GM23338 (cell line): ENCODE measurements around the gene KCNIP1. TPM values are rescaled to one million over a fixed set of nuclear protein-coding genes. Genes with fewer than 3 reads are reported as not detected.

Experiments
- ATAC-seq: fragments of 200-7000 bp; cut with Tn5 transposase; 3 replicates; pipeline ENCODE4 v1.9.1; 2020
- DNase-seq: peaks from one replicate; pipeline ENCODE4 v3.0.0-alpha.2; 2015; ENCODE audit warnings: low spot score
- H2AFZ ChIP-seq: fragments of 200-600 bp; sonication (generic); 2 replicates; pipeline ENCODE4 v1.8.0; 2016; ENCODE audit warnings: antibody characterized with exemption, mild to moderate bottlenecking, moderate library complexity
- H3F3A ChIP-seq: fragments of 200-600 bp; sonication (generic); replicated peaks from 2 replicates; pipeline ENCODE4 v1.8.0; 2017; ENCODE audit warnings: antibody characterized with exemption, mixed run types, low read depth
- H3K27ac ChIP-seq: fragments of 200-600 bp; sonication (generic); 2 replicates; pipeline ENCODE4 v1.6.1; 2016; ENCODE audit warnings: low read depth
- H3K27me3 ChIP-seq: fragments of 200-600 bp; sonication (generic); 2 replicates; pipeline ENCODE4 v1.8.0; 2016; ENCODE audit warnings: mild to moderate bottlenecking, mixed run types, moderate library complexity; ENCODE audit not compliant: insufficient read depth
- H3K36me3 ChIP-seq: fragments of 200-600 bp; sonication (generic); 2 replicates; pipeline ENCODE4 v1.8.0; 2016; ENCODE audit warnings: mild to moderate bottlenecking; ENCODE audit not compliant: insufficient read depth
- H3K4me1 ChIP-seq: fragments of 200-600 bp; sonication (generic); 2 replicates; pipeline ENCODE4 v1.8.0; 2016; ENCODE audit warnings: mild to moderate bottlenecking, moderate library complexity; ENCODE audit not compliant: insufficient read depth
- H3K4me2 ChIP-seq: fragments of 200-600 bp; sonication (generic); 2 replicates; pipeline ENCODE4 v1.7.1; 2017; ENCODE audit warnings: mixed run types
- H3K4me3 ChIP-seq: fragments of 200-600 bp; sonication (generic); 2 replicates; pipeline ENCODE4 v1.6.1; 2016; ENCODE audit warnings: mixed run types
- H3K79me2 ChIP-seq: fragments of 200-600 bp; sonication (generic); replicated peaks from 2 replicates; pipeline ENCODE4 v1.8.0; 2017; ENCODE audit warnings: mild to moderate bottlenecking; ENCODE audit not compliant: insufficient read depth
- H3K9me2 ChIP-seq: fragments of 200-600 bp; sonication (generic); 2 replicates; pipeline ENCODE4 v1.8.0; 2017; ENCODE audit not compliant: insufficient read depth
- H4K20me1 ChIP-seq: fragments of 200-600 bp; sonication (generic); replicated peaks from 2 replicates; pipeline ENCODE4 v1.8.0; 2017; ENCODE audit warnings: mild to moderate bottlenecking; ENCODE audit not compliant: insufficient read depth
- H3K27ac Mint-ChIP-seq: 2 replicates; pipeline ENCODE4 v1.8.0; 2020; ENCODE audit warnings: inconsistent platforms, mild to moderate bottlenecking, moderate library complexity, mixed read lengths
- H3K27me3 Mint-ChIP-seq: 3 replicates; pipeline ENCODE4 v1.8.0; 2022; ENCODE audit warnings: low read depth, mild to moderate bottlenecking, moderate library complexity, mixed read lengths, inconsistent platforms; ENCODE audit not compliant: insufficient read depth, poor library complexity
- H3K36me3 Mint-ChIP-seq: 3 replicates; pipeline ENCODE4 v1.8.0; 2021; ENCODE audit warnings: low read depth, mild to moderate bottlenecking, inconsistent platforms, moderate library complexity, mixed read lengths
- H3K4me1 Mint-ChIP-seq: 3 replicates; pipeline ENCODE4 v1.8.0; 2020; ENCODE audit warnings: mild to moderate bottlenecking, inconsistent platforms, mixed read lengths
- H3K4me3 Mint-ChIP-seq: 3 replicates; pipeline ENCODE4 v1.8.0; 2021; ENCODE audit warnings: moderate library complexity, mild to moderate bottlenecking, inconsistent platforms, mixed read lengths
- H3K9me3 Mint-ChIP-seq: 3 replicates; pipeline ENCODE4 v1.8.0; 2020; ENCODE audit warnings: moderate library complexity, mild to moderate bottlenecking, inconsistent platforms, mixed read lengths
- CREB1 ChIP-seq: fragments of 250-450 bp; sonication (Bioruptor Pico); IDR thresholded peaks from 2 replicates; pipeline ENCODE4 v1.5.0; 2020; ENCODE audit warnings: low read depth, mild to moderate bottlenecking, moderate library complexity
- EZH2 ChIP-seq: fragments of 200-600 bp; sonication (generic); IDR thresholded peaks from one replicate; pipeline ENCODE4 v1.8.0; 2017; ENCODE audit warnings: antibody characterized with exemption, mild to moderate bottlenecking, low read depth; ENCODE audit not compliant: unreplicated experiment
- NANOG ChIP-seq: IDR thresholded peaks from 2 replicates; pipeline ENCODE4 v1.6.1; 2016; ENCODE audit warnings: antibody characterized with exemption, borderline replicate concordance
- POLR2AphosphoS5 ChIP-seq: IDR thresholded peaks from 2 replicates; pipeline ENCODE4 v1.6.1; 2016; ENCODE audit warnings: antibody characterized with exemption, low read depth
- STAT1 ChIP-seq: IDR thresholded peaks from one replicate; pipeline ENCODE4 v1.6.1; 2016; ENCODE audit warnings: antibody characterized with exemption; ENCODE audit not compliant: unreplicated experiment
- ZNF114 ChIP-seq: fragments of 250-450 bp; sonication (Bioruptor Pico); IDR thresholded peaks from 2 replicates; pipeline ENCODE4 v1.5.0; 2020; ENCODE audit warnings: mild to moderate bottlenecking, moderate library complexity
- ZNF331 ChIP-seq: fragments of 250-450 bp; sonication (Bioruptor Pico); IDR thresholded peaks from 2 replicates; pipeline ENCODE4 v1.5.0; 2020; ENCODE audit warnings: low read depth, mild to moderate bottlenecking, moderate library complexity
- polyA plus RNA-seq: library from polyadenylated mRNA; unstranded; fragments of >200 nt; fragmentation: Nextera tagmentation; extraction: Ambion mirVana; gene quantifications from 2 replicates; pipeline ENCODE4 v1.2.1, GENCODE V29; 2016
- total RNA-seq: library from RNA; depleted of rRNA; stranded (reverse); fragments of >200 nt; shearing (Covaris generic); gene quantifications from 2 replicates; pipeline ENCODE4 v1.2.3, GENCODE V29; 2014
- TF ChIP-seq, protein P1 (sequence below): IDR thresholded peaks from one replicate; pipeline ENCODE4 v1.6.1; 2018; ENCODE audit warnings: antibody characterized with exemption; ENCODE audit not compliant: unreplicated experiment
- TF ChIP-seq, protein P2 (sequence below), 2 experiments: fragments of 200-600 bp in 1 of 2; sonication (generic) in 1 of 2; conservative IDR thresholded peaks; 2 replicates each; pipeline versions ENCODE4 v1.5.1 to v1.6.1; 2016 to 2017; ENCODE audit warnings: antibody characterized with exemption in 2 of 2, low read depth in 2 of 2, mild to moderate bottlenecking in 2 of 2, moderate library complexity in 1 of 2
- TF ChIP-seq, protein P3 (sequence below): fragments of 250-450 bp; sonication (Bioruptor Pico); IDR thresholded peaks from 2 replicates; pipeline ENCODE4 v1.5.0; 2020; ENCODE audit warnings: mild to moderate bottlenecking, moderate library complexity

KCNIP1 gene
- total and polyA plus RNA-seq, 2 experiments from 2014 or later, result 0.31 to 0.87 TPM

- TF ChIP-seq, protein P1, sequence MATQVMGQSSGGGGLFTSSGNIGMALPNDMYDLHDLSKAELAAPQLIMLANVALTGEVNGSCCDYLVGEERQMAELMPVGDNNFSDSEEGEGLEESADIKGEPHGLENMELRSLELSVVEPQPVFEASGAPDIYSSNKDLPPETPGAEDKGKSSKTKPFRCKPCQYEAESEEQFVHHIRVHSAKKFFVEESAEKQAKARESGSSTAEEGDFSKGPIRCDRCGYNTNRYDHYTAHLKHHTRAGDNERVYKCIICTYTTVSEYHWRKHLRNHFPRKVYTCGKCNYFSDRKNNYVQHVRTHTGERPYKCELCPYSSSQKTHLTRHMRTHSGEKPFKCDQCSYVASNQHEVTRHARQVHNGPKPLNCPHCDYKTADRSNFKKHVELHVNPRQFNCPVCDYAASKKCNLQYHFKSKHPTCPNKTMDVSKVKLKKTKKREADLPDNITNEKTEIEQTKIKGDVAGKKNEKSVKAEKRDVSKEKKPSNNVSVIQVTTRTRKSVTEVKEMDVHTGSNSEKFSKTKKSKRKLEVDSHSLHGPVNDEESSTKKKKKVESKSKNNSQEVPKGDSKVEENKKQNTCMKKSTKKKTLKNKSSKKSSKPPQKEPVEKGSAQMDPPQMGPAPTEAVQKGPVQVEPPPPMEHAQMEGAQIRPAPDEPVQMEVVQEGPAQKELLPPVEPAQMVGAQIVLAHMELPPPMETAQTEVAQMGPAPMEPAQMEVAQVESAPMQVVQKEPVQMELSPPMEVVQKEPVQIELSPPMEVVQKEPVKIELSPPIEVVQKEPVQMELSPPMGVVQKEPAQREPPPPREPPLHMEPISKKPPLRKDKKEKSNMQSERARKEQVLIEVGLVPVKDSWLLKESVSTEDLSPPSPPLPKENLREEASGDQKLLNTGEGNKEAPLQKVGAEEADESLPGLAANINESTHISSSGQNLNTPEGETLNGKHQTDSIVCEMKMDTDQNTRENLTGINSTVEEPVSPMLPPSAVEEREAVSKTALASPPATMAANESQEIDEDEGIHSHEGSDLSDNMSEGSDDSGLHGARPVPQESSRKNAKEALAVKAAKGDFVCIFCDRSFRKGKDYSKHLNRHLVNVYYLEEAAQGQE, result no peak
- no peak for TF ChIP-seq CREB1 (CRISPR knock-in tag)
- TF ChIP-seq STAT1, result no peak
- TF ChIP-seq, protein P2, sequence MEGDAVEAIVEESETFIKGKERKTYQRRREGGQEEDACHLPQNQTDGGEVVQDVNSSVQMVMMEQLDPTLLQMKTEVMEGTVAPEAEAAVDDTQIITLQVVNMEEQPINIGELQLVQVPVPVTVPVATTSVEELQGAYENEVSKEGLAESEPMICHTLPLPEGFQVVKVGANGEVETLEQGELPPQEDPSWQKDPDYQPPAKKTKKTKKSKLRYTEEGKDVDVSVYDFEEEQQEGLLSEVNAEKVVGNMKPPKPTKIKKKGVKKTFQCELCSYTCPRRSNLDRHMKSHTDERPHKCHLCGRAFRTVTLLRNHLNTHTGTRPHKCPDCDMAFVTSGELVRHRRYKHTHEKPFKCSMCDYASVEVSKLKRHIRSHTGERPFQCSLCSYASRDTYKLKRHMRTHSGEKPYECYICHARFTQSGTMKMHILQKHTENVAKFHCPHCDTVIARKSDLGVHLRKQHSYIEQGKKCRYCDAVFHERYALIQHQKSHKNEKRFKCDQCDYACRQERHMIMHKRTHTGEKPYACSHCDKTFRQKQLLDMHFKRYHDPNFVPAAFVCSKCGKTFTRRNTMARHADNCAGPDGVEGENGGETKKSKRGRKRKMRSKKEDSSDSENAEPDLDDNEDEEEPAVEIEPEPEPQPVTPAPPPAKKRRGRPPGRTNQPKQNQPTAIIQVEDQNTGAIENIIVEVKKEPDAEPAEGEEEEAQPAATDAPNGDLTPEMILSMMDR (conservative IDR thresholded peaks at IDR 0.05; ENCODE audit: low read depth in 2 of 2), result no peak
- TF ChIP-seq ZNF331 (CRISPR knock-in tag), result no peak
Observed at GRCh38 chr5:170527991-170528390, 24.2 kb downstream of the KCNIP1 start (continued).

DNA sequence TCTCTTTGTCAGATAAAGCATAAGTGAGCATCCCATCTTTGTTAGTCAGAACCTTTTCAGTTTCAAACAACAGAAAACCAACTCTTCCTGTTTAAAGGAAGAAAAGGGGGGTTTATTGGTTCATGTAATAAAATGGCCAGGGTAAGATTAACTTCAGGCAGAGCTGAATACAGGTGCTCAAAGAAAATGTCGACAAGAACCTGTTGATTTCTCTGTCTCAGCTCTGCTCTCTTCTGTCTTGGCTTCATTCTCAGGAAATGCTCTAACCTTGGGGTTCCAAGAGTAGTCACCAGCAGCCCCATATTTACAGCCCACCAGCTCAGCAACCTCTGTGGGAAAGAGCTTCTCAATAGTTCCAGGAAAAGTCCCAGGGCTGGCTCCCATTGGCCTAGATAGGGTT lies 25.2 kb downstream of the KCNIP1 start:
- ATAC-seq (no peak), DNase-seq (no peak)
- Histone ChIP-seq H3K4me2 (no peak overlapping the region), H3K27me3 (no peaks in the 10 kb centered on the region), H3K79me2 (no peaks in the 10 kb centered on the region), H3K9me2 (peaks cover 4% of the 10 kb centered on the region; the same call in 1 of the 2 replicates), H2AFZ (no peak overlapping the region), H3F3A (no peaks in the 10 kb centered on the region), H3K27ac (no peak overlapping the region), H4K20me1 (no peaks in the 10 kb centered on the region; the same call in 1 of the 2 replicates), H3K4me3 (no peak overlapping the region), H3K4me1 (peaks cover 1% of the 10 kb centered on the region; the same call in 1 of the 2 replicates), H3K36me3 (no peaks in the 10 kb centered on the region)
- Mint-ChIP-seq H3K27me3 (no peaks in the 10 kb centered on the region), H3K4me1 (peaks cover 11% of the 10 kb centered on the region), H3K27ac (no peak overlapping the region), H3K4me3 (no peak overlapping the region), H3K36me3 (no peaks in the 10 kb centered on the region), H3K9me3 (no peaks in the 10 kb centered on the region)
- TF ChIP-seq, protein P3, sequence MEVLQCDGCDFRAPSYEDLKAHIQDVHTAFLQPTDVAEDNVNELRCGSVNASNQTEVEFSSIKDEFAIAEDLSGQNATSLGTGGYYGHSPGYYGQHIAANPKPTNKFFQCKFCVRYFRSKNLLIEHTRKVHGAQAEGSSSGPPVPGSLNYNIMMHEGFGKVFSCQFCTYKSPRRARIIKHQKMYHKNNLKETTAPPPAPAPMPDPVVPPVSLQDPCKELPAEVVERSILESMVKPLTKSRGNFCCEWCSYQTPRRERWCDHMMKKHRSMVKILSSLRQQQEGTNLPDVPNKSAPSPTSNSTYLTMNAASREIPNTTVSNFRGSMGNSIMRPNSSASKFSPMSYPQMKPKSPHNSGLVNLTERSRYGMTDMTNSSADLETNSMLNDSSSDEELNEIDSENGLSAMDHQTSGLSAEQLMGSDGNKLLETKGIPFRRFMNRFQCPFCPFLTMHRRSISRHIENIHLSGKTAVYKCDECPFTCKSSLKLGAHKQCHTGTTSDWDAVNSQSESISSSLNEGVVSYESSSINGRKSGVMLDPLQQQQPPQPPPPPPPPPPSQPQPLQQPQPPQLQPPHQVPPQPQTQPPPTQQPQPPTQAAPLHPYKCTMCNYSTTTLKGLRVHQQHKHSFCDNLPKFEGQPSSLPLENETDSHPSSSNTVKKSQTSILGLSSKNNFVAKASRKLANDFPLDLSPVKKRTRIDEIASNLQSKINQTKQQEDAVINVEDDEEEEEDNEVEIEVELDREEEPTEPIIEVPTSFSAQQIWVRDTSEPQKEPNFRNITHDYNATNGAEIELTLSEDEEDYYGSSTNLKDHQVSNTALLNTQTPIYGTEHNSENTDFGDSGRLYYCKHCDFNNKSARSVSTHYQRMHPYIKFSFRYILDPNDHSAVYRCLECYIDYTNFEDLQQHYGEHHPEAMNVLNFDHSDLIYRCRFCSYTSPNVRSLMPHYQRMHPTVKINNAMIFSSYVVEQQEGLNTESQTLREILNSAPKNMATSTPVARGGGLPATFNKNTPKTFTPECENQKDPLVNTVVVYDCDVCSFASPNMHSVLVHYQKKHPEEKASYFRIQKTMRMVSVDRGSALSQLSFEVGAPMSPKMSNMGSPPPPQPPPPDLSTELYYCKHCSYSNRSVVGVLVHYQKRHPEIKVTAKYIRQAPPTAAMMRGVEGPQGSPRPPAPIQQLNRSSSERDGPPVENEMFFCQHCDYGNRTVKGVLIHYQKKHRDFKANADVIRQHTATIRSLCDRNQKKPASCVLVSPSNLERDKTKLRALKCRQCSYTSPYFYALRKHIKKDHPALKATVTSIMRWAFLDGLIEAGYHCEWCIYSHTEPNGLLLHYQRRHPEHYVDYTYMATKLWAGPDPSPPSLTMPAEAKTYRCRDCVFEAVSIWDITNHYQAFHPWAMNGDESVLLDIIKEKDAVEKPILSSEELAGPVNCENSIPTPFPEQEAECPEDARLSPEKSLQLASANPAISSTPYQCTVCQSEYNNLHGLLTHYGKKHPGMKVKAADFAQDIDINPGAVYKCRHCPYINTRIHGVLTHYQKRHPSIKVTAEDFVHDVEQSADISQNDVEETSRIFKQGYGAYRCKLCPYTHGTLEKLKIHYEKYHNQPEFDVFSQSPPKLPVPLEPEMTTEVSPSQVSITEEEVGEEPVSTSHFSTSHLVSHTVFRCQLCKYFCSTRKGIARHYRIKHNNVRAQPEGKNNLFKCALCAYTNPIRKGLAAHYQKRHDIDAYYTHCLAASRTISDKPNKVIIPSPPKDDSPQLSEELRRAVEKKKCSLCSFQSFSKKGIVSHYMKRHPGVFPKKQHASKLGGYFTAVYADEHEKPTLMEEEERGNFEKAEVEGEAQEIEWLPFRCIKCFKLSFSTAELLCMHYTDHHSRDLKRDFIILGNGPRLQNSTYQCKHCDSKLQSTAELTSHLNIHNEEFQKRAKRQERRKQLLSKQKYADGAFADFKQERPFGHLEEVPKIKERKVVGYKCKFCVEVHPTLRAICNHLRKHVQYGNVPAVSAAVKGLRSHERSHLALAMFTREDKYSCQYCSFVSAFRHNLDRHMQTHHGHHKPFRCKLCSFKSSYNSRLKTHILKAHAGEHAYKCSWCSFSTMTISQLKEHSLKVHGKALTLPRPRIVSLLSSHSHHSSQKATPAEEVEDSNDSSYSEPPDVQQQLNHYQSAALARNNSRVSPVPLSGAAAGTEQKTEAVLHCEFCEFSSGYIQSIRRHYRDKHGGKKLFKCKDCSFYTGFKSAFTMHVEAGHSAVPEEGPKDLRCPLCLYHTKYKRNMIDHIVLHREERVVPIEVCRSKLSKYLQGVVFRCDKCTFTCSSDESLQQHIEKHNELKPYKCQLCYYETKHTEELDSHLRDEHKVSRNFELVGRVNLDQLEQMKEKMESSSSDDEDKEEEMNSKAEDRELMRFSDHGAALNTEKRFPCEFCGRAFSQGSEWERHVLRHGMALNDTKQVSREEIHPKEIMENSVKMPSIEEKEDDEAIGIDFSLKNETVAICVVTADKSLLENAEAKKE (CRISPR knock-in tag), result no peak
- no peak for TF ChIP-seq NANOG
- TF ChIP-seq STAT1, result no peak
- TF ChIP-seq ZNF331 (CRISPR knock-in tag), result no peak
- TF ChIP-seq ZNF114 (CRISPR knock-in tag), result no peak
- TF ChIP-seq, protein P1, result no peak
- TF ChIP-seq POLR2AphosphoS5, result no peak
- TF ChIP-seq EZH2, result no peak
